Umbilical cord (tissue), 2 donors: ENCODE data around the gene ARL5C. TPM values are rescaled to one million over a fixed set of nuclear protein-coding genes. Genes with fewer than 3 reads are reported as not detected.

Experiments used
- DNase-seq: peaks from one replicate; pipeline ENCODE4 v3.0.0-alpha.2; 2015; ENCODE audit warnings: low spot score
- total RNA-seq: library from RNA; depleted of rRNA; stranded (reverse); fragments of >200 nt; gene quantifications from one replicate; pipeline ENCODE4 v1.2.3, GENCODE V29; 2014; ENCODE audit warnings: low replicate concordance; ENCODE audit not compliant: insufficient read depth

Gene ARL5C, protein sequence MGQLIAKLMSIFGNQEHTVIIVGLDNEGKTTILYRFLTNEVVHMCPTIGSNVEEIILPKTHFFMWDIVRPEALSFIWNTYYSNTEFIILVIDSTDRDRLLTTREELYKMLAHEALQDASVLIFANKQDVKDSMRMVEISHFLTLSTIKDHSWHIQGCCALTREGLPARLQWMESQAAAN
- total RNA-seq = 2.6 TPM

DNA sequence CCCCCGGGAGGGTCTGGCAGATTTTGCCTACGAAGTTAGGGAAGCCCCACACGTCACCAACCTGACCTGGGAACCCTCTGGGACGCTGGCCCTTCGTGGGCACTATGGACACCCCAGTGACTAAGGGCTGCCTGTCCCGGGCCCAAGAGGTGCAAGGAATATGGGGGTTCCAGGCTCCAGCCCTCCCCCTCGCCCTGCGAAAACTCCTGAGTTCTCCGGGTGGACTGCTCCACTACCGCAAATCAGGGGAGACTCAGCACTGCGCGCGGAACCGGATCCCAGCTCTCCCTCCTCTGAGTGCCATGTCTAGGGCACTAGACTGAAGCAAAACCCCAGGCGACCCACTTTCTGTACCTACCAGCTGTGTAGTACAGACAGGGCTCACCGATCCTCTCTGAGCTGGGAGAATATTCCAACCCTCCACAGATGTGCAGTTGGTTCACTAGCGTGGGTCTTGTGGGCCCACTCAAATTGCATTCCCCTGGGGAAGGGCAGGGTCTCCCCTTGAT lies at the start of gene ARL5C:
Gene ARL5C (minus strand): TSS at position 321 of the 509 bp plus-strand sequence. CDS start 401 bp downstream, outside the sequence.
- no peak for DNase-seq

DNA sequence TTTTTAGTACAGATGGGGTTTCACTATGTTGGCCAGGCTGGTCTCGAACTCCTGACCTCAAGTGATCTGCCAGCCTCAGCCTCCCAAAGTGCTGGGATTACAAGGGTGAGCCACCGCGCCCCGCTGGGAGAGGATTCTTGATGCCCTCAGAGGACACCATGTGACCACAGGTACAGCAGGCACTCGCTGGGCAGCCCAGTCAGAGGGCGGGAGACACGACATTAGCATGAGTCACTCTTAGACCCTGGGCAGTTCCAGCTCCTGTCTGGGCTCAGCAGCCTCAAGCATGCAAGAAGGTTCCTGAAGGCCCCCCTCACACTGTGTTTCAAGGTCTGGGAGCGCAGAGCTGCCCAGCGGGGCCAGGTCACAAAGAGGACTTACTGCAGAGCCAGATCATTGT lies 47.9 kb upstream of the ARL5C start:
- DNase-seq = no peak

DNA sequence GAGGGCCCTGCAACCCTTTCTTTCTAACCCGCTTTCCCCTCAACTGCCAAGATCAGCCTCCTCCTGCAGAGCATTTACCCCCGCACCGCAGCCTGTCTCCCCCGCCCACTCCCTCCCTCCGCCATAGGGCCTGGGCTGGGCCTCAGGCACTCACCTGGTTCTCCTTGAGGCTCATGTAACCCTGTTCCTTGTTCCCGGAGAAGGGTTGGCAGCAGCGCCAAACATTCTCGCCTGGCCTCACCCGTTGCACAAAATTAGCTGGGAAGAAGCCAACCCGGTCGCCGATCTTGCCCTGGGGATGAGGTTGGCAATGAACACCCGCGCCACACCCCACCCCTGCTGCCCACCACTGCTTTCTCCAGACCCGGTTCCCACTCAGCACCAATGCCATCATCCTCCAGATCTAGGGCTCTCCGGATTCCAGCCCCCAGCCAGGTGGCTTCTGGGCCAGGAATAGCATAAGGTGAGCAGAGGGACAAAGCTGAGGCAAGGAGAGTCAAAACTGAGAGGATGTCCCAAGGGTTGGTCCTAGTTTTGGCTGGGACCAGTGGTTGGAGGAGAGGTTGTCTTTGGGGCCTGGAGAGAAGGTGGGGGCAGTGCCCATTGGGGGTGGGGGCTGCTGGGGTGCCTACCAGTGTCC lies 47.0 kb upstream of the ARL5C start:
- no peak for DNase-seq

DNA sequence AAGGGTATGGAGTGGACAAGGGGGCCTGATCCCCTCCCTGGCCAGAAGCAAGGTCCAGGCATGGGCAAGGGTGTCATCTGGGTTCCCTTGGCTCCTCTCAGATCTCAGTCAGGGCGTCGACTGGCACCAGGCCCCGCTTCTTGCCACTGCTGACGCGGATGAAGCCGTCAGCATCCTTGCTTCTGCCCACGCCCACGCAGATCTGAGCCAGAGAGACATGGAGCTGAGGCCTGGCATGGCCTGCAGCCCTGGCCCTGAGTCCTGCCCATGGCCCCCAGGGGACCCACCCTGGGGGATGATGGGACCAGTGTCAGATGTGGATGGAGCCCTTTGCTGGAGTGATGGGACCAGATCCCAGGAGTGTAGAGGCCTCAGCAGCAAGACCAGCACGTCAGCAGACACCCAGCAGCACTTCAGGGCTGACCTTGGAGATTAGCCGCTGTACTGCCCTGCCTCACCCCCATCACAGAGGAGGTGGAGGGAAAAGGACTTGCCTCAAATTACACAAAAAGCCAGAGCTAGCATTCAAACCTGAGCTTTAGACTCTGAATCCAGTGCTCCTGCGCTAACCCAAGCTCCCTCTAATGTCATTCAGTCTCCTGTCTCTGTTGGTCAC lies 46.3 kb upstream of the ARL5C start:
- DNase-seq = no peak

DNA sequence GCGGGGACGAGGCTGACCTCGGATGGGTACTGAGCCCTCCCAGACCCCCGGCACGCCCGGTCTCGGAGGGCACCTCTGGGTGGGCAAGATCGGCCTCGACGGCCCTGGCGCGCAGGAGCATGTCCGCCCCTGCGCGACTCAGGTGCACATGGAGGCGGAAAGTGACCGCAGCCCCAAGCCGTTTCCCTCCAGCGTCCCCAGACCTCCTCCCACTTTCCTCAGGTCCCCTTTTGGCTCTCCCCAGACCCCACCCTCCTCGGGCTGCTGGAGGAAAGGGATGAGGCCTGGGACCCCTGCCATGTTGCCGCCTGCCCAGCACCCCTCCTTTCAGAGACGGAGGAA lies 44.1 kb upstream of the ARL5C start:
- no peak for DNase-seq

DNA sequence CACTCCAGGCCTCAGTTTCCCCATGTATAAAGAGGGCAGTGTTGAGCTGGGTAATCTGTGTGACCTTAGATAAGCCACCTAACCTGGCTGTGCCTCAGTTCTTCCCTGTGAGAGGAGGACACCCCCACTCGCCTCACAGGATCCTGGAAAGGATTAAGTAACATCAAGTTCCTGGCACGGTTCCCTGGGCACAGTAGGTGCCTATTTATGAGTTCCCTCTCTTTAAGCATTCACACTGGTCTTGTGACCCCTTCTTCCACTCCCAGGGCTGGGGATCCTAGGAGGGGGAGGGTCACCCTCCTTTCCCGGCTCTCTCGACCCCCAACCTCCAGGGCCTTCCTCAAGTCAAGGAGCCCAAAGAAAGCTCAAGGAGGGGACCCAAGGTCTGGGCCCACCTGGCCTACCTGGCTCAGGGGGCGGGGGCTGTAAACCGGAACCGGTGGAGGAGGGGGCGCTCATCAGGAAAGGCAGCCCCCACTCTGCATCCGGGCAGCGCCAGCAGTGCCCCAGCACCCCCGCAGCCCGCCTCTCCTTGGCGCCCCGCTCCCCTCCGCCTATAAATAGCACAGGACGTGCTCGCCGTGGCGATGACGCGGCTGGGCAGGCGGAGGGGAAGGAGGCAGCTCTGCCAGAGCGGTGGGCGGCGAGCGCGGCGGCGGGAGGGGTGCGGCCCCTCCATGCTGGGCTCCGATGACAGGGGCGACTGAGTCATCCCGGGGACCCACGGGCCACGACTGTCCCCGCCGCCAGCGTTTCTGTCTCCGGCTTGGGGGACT lies 43.5 kb upstream of the ARL5C start:
- DNase-seq = peak; percentile 70

DNA sequence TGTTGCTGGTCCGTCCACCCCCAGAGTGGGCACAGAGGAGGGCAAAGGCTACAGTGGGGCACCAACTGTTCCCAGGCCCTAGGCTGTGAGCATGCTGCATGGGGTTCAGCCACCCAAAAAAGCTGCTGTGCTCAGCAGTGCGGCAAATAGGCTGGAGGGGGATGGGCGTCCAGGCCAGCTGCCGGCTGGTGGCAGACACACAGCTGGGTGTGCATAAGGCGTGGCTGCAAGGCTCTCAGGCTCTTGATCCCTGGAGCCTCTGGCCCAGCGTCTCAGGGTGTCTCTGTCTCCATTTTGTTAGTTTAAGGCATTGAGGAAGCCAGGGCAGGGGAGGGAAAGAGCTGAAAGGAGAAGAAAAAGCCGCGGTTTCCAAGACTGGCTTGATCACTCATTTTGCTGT lies 42.9 kb upstream of the ARL5C start:
- DNase-seq = no peak

DNA sequence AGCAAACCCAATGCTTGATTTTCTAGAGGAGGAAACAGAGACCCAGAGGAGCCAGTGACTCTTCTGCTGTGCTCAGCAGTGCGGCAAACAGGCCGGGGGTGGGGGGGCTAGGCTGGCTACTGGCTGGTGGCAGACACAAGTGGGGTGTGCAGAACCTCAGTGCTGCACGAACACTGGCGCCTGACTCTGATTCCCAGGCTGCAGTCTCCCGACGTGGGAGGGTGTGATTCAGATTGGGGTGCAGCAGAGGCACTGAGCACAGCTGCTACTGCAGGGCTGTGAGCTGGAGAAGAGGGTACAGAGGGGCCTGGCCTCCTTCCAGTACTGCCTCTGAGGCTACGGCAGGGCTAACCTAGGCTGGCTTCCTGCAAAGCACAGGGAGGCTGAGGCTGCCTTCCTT lies 42.2 kb upstream of the ARL5C start:
- DNase-seq = no peak

DNA sequence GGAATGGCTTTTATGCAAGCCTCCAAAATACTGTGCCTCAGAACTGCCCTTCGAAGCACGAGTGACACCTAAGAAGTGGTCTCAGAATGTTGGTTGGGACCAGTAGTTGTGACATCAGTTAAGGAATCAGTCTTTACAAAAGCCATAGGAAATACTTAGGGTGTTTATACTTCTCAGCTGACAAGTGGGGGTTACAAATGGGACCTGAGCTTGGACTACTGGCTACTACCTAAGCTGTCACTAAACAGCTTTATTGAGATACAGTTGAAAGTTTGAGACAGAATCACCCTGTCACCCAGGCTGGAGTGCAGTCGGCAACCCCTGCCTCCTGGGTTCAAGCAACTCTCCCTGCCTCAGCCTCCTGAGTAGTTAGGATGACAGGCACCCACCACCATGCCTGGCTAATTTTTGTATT lies 39.2 kb upstream of the ARL5C start:
- DNase-seq = no peak

DNA sequence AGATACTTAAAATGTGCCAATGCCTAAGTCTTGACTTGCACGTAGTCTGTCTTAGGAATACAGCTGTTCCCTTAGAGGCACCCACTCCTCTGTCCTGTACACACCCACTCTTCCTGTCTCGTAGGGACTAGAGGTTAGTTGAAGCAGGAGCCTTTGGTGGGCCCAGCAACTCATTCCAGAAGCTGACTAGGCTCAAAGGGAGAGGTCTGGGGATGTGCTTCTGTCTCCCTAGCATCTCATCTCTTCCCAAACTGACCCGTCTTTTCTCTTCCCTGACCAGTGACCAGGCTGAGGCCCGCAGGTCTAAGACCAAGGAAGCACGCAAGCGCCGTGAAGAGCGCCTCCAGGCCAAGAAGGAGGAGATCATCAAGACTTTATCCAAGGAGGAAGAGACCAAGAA lies 38.3 kb upstream of the ARL5C start:
- no peak for DNase-seq

DNA sequence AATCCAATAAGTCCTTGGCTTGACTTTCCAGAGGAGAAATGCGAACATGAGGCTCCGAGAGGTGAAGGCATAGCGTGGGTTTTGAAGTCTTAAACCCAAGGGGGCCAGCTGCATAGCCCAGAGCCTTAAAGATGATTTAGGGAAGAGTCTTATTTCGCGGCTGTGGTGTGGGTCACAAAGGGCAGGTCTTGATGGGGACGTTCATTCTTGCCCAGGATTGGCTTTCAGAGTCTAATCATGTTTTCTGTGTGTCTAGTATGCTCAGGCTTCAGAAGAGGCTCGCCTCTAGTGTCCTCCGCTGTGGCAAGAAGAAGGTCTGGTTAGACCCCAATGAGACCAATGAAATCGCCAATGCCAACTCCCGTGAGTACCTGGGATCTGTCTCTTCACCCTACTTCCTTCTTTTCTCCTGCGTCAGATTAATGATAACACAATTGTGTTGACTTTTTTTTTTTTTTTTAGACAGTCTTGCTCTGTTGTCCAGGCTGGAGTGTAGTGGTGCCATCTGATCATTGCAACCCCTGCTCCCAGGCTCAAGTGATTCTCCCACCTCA lies 35.1 kb upstream of the ARL5C start:
- DNase-seq = no peak

DNA sequence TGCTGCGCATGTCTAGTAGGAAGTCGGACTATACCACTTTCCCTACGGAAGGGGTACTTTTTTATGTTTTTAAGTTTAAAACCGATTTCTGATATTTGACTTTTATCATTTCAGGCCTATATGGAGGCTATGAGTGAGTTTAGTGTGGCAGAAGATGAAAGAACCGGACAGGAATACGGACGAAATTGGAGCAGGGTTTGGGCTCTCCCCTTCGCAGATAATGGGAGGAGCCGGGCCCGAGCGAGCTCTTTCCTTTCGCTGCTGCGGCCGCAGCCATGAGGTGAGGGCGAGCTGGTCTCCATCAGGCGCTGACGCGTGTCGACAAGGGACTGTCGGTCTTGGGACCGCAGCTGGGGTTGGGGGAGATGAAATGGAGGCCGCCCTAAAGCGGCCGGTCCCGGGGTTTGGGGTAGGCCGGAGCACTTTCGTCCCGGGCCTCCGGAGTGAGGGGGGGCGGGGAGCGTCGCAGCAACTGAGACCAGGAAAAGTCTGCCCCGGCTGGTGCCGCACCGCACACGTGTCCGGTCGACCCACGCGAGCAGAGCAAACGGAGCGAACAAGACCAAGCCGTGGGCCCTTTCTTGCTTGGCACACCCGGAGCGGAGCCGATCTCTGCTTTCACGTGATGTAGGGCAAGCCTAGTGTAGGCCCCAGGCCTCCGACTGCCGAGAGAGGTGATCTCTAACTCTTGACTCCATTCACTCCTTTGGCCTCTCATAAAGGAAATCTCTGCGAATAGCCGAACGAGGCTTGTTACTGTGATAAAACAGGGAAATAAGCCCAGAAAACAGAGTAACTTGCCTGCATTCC lies 34.3 kb upstream of the ARL5C start, which contains the start of gene RPL19:
Gene RPL19 (plus strand): TSS at position 214 of the 810 bp plus-strand sequence. CDS start 62 bp downstream, at position 276.
- DNase-seq = no peak

DNA sequence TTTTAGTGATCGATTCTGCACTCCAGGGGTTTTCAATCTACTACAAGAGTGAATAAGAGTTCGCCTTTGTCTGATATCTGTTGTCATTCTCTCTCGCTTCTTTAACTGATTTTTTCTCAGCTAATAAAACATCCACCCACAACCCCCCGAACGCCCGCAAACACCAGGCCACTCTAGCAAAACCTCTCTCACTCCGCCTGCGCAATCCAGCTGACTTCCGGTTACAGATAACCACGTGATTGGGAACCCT lies 33.8 kb upstream of the ARL5C start:
- peak; percentile 97 for DNase-seq

DNA sequence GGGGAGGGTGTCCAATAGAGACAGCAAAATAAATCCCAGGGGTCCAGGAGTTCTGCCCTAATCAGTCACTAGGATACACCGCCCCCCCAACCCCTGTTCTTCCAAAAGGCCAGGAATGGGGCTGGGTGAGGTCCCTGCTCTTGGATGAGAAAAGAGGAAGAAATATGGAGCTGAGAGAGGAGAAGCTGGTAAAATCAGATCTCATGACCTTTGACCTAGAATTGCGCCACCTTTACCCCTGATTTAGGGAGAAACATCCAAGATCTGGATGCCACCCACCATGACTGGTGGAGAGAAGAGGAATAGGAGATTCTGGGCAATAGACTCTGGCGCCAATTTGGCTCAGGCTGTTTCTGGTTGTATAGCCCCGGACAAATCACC lies 32.2 kb upstream of the ARL5C start:
- no peak for DNase-seq

DNA sequence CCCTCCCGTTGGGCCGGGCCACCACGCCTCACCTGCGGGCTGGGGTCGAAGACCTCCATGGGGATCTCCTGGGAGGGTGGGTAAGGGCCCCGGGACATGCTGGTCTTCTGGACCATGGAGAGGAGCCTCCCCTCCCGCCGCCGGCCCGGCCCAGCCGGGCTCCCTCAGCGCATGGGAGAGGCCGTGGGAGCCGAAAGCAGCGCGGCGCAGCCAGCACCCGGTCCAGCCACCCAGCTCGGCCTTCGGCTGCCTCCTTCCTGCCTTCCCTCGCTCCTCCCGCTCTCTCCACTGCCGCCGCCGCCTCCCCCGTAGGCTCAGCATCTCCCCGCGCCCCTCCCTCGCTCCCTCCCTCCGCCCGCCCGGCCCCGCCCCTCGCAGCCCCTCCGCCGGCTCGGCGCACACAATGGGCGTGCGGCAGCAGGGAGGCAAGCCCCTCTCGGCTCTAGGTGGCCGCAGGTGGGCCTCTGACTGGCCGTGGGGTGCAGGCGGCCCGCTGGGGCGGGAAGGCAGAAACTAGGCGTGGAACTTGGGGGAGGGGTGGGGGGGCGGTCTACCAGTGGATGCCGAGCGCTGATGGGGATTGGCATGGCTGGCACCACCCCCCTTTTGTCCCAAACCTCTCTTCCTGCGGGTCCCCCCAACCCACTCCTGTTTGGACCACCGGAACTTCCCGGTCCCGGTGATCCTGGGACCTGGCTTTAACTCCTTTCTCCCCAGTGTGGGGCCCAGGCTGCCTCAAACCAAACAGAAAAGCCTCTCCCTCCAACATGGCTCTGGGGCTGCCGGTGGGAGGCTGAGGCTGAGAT lies 31.6 kb upstream of the ARL5C start, which contains the start of gene CACNB1:
Gene CACNB1 (minus strand): TSS at position 290 of the 806 bp plus-strand sequence. CDS start 174 bp downstream, at position 116.
- peak; percentile 88 for DNase-seq

DNA sequence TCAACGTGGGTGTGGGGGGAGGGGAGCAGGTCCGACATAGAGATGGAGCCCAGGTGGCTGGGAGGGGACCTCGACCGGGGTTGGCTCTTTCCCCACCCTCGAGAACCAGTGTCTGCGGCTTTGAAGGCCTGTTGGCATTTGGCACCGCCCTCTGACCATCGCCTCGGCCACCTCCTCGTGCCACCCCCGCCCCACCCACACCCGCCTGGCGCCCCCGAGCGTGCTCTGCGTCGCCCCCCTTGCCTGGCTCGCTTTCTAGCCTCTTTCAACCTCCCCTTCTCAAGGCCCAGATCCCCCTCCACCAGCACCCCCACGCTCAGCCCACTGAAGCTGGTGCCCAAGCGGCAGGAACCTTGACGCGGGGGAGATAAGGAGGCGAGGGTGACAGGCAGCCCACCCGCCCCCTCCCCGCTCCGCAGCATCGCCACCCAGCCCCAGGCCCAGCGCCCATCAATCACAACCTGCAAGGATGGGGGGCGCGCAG lies 30.9 kb upstream of the ARL5C start:
- peak; percentile 55 for DNase-seq

DNA sequence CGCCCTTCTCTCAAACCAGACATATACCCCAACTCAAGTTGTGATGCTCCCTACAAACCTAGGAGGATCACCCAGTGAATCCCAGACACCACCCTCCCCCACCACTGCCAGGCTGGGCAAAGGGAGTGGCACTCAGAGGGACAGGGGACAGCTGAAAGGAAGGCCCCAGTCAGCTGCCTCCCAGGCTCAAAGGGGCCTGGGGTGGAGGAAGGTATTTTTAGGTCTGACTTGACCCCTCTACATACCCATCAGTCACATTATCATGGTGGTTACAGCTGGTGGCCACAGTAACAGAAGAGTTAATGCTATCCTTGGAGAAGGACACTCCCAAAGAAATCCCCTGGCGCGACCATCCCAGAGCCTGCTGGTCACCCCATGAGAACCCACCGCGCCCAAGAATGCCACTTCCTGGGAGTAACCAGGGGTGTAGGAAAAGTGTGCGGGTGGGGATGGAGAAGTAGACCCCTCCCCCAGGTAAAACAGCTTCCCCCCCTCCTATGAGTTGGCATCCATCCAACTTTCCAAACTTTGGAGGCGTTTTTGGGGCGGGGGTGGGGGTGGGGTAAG lies 30.4 kb upstream of the ARL5C start:
- DNase-seq = no peak

DNA sequence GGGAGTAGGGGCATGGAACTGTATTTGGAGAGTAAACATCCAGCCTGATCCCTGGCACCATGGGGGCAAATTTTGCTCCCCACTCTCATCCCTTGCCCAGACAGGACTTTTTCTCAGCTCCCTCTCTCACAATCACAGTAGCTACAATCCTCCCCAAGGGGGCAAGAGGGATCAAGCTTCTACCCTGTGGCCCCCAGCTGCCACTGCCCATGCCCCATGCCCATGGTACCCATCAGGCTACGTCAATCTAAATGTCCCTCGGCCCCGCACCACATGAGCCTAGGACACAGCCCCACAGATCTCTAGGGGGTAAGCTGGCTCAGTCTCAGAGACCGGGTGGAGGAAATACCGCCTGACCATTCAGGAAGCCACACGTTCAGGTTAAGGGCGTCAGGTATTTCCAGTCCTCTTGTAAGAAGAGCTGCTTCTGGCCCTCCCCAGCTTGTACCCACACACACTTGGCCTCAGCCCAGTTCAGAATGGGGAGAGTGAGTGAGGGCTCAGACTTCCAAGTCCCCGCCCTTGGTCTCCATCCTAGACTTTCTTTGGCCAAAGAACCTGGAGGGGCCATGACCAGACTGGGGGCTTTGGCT lies 29.7 kb upstream of the ARL5C start:
- DNase-seq = peak; percentile 36

DNA sequence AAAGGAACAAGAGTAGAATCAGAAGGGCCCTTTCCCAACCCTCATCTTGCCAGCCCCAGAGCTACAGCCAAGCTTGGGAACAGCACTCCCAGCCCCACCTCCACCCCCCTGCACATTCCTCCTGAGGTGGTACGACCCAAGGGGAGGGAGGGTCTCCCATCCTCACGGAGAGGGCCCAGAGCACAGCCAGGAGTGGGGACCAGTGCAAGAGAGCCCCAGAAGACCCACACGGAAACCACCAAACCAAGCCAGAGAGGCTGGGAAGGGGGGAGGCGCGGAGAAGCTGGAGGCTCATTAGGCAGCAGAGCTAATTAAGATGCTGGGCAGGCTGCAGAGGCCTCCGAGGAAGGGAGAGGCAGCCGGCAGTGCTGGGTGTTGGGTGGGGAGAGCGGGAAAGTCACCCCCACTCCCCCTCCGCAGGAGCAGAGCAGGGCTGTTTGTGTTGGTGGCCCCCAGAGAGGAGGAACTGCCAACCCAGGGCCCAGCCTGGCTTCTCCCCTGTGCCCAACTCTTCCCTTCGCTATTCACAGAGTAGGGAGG lies 29.1 kb upstream of the ARL5C start:
- no peak for DNase-seq
